H1 (cell line): Measurements from ENCODE around the gene MAPK8IP1. TPM values are rescaled to one million over a fixed set of nuclear protein-coding genes. Genes with fewer than 3 reads are reported as not detected.

Source experiments
- CTCF ChIA-PET: fragments of 300-600 bp; sonication (Branson Sonifier 250); formaldehyde crosslinking; loops from one replicate; lab custom pipeline; 2021; ENCODE audit not compliant: partially characterized antibody; lab: Charles Lee
- POLR2A ChIA-PET: fragments of 300-600 bp; sonication (Branson Sonifier 250); formaldehyde crosslinking; loops from one replicate; lab custom pipeline; 2021; ENCODE audit warnings: inconsistent platforms; ENCODE audit not compliant: partially characterized antibody; lab: Charles Lee
- DNase-seq, 2 experiments: peaks; one replicate each; pipeline versions ENCODE4 v3.0.0 to v3.0.0-alpha.2; 2010 to 2022; ENCODE audit warnings: low spot score in 2 of 2, low read depth in 1 of 2, mixed read lengths in 1 of 2
- FAIRE-seq: peaks from 2 replicates; lab custom pipeline; 2011; peaks lifted over from hg19 to GRCh38; lab: Jason Lieb, UNC
- H2AFZ ChIP-seq: 2 replicates; pipeline ENCODE4 v1.8.1; 2012; ENCODE audit warnings: low read length, inconsistent platforms
- H2AK5ac ChIP-seq: 2 replicates; pipeline ENCODE4 v1.6.1; 2013; ENCODE audit warnings: low read depth, low read length
- H2BK120ac ChIP-seq: replicated peaks from 2 replicates; pipeline ENCODE3; 2013; ENCODE audit warnings: low read depth, low read length, inconsistent platforms
- H2BK12ac ChIP-seq: 2 replicates; pipeline ENCODE4 v1.6.1; 2013; ENCODE audit warnings: low read depth, low read length
- H2BK15ac ChIP-seq: 2 replicates; pipeline ENCODE4 v1.6.1; 2013; ENCODE audit warnings: low read length
- H2BK20ac ChIP-seq: 2 replicates; pipeline ENCODE4 v1.6.1; 2013; ENCODE audit warnings: low read length
- H2BK5ac ChIP-seq: 2 replicates; pipeline ENCODE4 v1.6.1; 2013; ENCODE audit warnings: low read depth, low read length
- H3K14ac ChIP-seq: 2 replicates; pipeline ENCODE4 v1.6.1; 2013; ENCODE audit warnings: inconsistent platforms; ENCODE audit not compliant: insufficient read length
- H3K18ac ChIP-seq: 2 replicates; pipeline ENCODE4 v1.6.1; 2013; ENCODE audit warnings: low read length; ENCODE audit errors: extremely low read depth
- H3K23ac ChIP-seq: 2 replicates; pipeline ENCODE4 v1.6.1; 2013; ENCODE audit warnings: inconsistent platforms; ENCODE audit not compliant: insufficient read length
- H3K23me2 ChIP-seq: 2 replicates; pipeline ENCODE4 v1.6.1; 2013; ENCODE audit warnings: low read depth, low read length
- H3K27ac ChIP-seq: 2 replicates; pipeline ENCODE4 v1.6.1; 2011; ENCODE audit warnings: low read depth, low read length, inconsistent platforms
- H3K27me3 ChIP-seq, 4 experiments: replicated peaks in 1 of 4; 1 replicate in 1 of 4; 2 replicates in 3 of 4; pipeline versions ENCODE4 v1.6.1 to v1.8.1; 2011 to 2013; ENCODE audit warnings: low read length in 3 of 4, mild to moderate bottlenecking in 3 of 4, inconsistent platforms in 2 of 4, mixed read lengths in 2 of 4, moderate library complexity in 1 of 4; ENCODE audit not compliant: control insufficient read depth in 3 of 4, insufficient read depth in 3 of 4; ENCODE audit errors: extremely low read depth in 1 of 4
- H3K36me3 ChIP-seq, 4 experiments: 2 replicates each; pipeline versions ENCODE4 v1.6.1 to v1.8.1; 2011 to 2013; ENCODE audit warnings: mild to moderate bottlenecking in 4 of 4, low read length in 3 of 4, moderate library complexity in 2 of 4, control low read depth in 1 of 4, inconsistent platforms in 1 of 4; ENCODE audit not compliant: insufficient read depth in 4 of 4, control insufficient read depth in 2 of 4
- H3K4ac ChIP-seq: replicated peaks from 2 replicates; pipeline ENCODE3; 2013; ENCODE audit warnings: low read length, low read depth, mixed read lengths, inconsistent platforms; ENCODE audit not compliant: insufficient read length
- H3K4me1 ChIP-seq, 4 experiments: replicated peaks in 1 of 4; 1 replicate in 1 of 4; 2 replicates in 3 of 4; pipeline versions ENCODE4 v1.6.1 to v1.8.1; 2011 to 2013; ENCODE audit warnings: low read length in 3 of 4, inconsistent platforms in 2 of 4, mixed read lengths in 1 of 4; ENCODE audit not compliant: insufficient read depth in 4 of 4, control insufficient read depth in 3 of 4
- H3K4me2 ChIP-seq, 2 experiments: 2 replicates each; pipeline versions ENCODE4 v1.6.1 to v1.8.1; 2011 to 2013; ENCODE audit warnings: low read depth in 2 of 2, low read length in 2 of 2, control low read depth in 1 of 2, inconsistent platforms in 1 of 2, mild to moderate bottlenecking in 1 of 2; ENCODE audit not compliant: insufficient read depth in 1 of 2
- H3K4me3 ChIP-seq, 4 experiments: fragments of 200-600, 300-600 bp in 1 of 4; sonication (generic), shearing (Covaris generic), sonication (Bioruptor Twin) in 1 of 4; 2 replicates each; pipeline versions ENCODE4 v1.5.1 to v1.8.1; 2011 to 2016; ENCODE audit warnings: low read length in 4 of 4, low read depth in 3 of 4, control low read depth in 2 of 4, inconsistent platforms in 2 of 4, mild to moderate bottlenecking in 2 of 4, mixed read lengths in 1 of 4, moderate library complexity in 1 of 4; ENCODE audit not compliant: insufficient read depth in 2 of 4; ENCODE audit errors: extremely low read depth in 1 of 4
- H3K56ac ChIP-seq: replicated peaks from 2 replicates; pipeline ENCODE3; 2013; ENCODE audit warnings: low read depth, mild to moderate bottlenecking, mixed read lengths, low read length, inconsistent platforms; ENCODE audit not compliant: insufficient read length
- H3K79me1 ChIP-seq: 2 replicates; pipeline ENCODE4 v1.6.1; 2013; ENCODE audit warnings: low read depth, low read length, control low read depth
- H3K79me2 ChIP-seq, 2 experiments: 2 replicates each; pipeline versions ENCODE4 v1.6.1 to v1.8.1; 2012 to 2013; ENCODE audit warnings: low read length in 2 of 2, mild to moderate bottlenecking in 2 of 2, inconsistent platforms in 1 of 2; ENCODE audit not compliant: insufficient read depth in 2 of 2, control insufficient read depth in 1 of 2
- H3K9ac ChIP-seq, 4 experiments: replicated peaks in 1 of 4; 1 replicate in 1 of 4; 2 replicates in 3 of 4; pipeline versions ENCODE4 v1.6.1 to v1.8.1; 2011 to 2013; ENCODE audit warnings: low read depth in 3 of 4, low read length in 3 of 4, control low read depth in 2 of 4, mild to moderate bottlenecking in 2 of 4, moderate library complexity in 2 of 4, inconsistent platforms in 1 of 4; ENCODE audit errors: extremely low read depth in 1 of 4
- H3K9me3 ChIP-seq, 2 experiments: 2 replicates each; pipeline versions ENCODE4 v1.6.1 to v1.8.1; 2012 to 2013; ENCODE audit warnings: mild to moderate bottlenecking in 2 of 2, moderate library complexity in 2 of 2, control low read depth in 1 of 2, inconsistent platforms in 1 of 2, low read depth in 1 of 2, low read length in 1 of 2, mixed read lengths in 1 of 2; ENCODE audit not compliant: insufficient read depth in 2 of 2
- H4K20me1 ChIP-seq, 2 experiments: replicated peaks in 1 of 2; 2 replicates each; pipeline versions ENCODE3 to v1.8.1; 2011 to 2013; ENCODE audit warnings: inconsistent platforms in 2 of 2, low read length in 2 of 2, mild to moderate bottlenecking in 1 of 2; ENCODE audit not compliant: insufficient read depth in 2 of 2, control insufficient read depth in 1 of 2
- H4K5ac ChIP-seq: 2 replicates; pipeline ENCODE4 v1.6.1; 2013; ENCODE audit warnings: low read length, low read depth, mixed read lengths, inconsistent platforms; ENCODE audit not compliant: insufficient read length
- H4K8ac ChIP-seq: 2 replicates; pipeline ENCODE4 v1.8.0; 2013; ENCODE audit warnings: mild to moderate bottlenecking, moderate library complexity, low read length, inconsistent platforms; ENCODE audit not compliant: insufficient read depth; ENCODE audit errors: extremely low read depth
- H4K91ac ChIP-seq: replicated peaks from 2 replicates; pipeline ENCODE3; 2013; ENCODE audit warnings: low read length, mixed read lengths, inconsistent platforms; ENCODE audit not compliant: insufficient read length
- CEBPB ChIP-seq: IDR thresholded peaks from 2 replicates; pipeline ENCODE4 v1.6.1; 2012; ENCODE audit warnings: low read depth, low read length
- CHD1 ChIP-seq: IDR thresholded peaks from 2 replicates; pipeline ENCODE4 v1.6.1; 2012; ENCODE audit warnings: low read depth, low read length, improper control_type of control experiment
- CTBP2 ChIP-seq: IDR thresholded peaks from 2 replicates; pipeline ENCODE4 v1.7.0; 2011; ENCODE audit warnings: borderline replicate concordance, mild to moderate bottlenecking, moderate library complexity, mixed read lengths, low read length; ENCODE audit not compliant: insufficient read depth, insufficient read length
- GABPA ChIP-seq: IDR thresholded peaks from 2 replicates; pipeline ENCODE4 v1.6.1; 2011; ENCODE audit warnings: mild to moderate bottlenecking, low read length, moderate library complexity, borderline replicate concordance; ENCODE audit not compliant: insufficient read depth
- JUND ChIP-seq: IDR thresholded peaks from 2 replicates; pipeline ENCODE4 v1.6.1; 2011; ENCODE audit warnings: mild to moderate bottlenecking, improper control_type of control experiment, low read length
- NRF1 ChIP-seq: IDR thresholded peaks from 2 replicates; pipeline ENCODE4 v1.6.1; 2011; ENCODE audit warnings: mild to moderate bottlenecking, low read depth, low read length, improper control_type of control experiment
- POLR2A ChIP-seq, 2 experiments: IDR thresholded peaks; 1 replicate in 1 of 2; 2 replicates in 1 of 2; pipeline ENCODE4 v1.6.1; 2011; ENCODE audit warnings: low read depth in 2 of 2, low read length in 2 of 2, mild to moderate bottlenecking in 2 of 2; ENCODE audit errors: control extremely low read depth in 1 of 2
- RBBP5 ChIP-seq: IDR thresholded peaks from 2 replicates; pipeline ENCODE4 v1.7.1; 2012; ENCODE audit warnings: low read depth, mild to moderate bottlenecking, inconsistent platforms, low read length, moderate library complexity, borderline replicate concordance
- SP1 ChIP-seq: IDR thresholded peaks from 2 replicates; pipeline ENCODE4 v1.6.1; 2011; ENCODE audit warnings: low read depth, low read length
- USF2 ChIP-seq: IDR thresholded peaks from 2 replicates; pipeline ENCODE4 v1.6.1; 2011; ENCODE audit warnings: low read length, improper control_type of control experiment
- WGBS, 2 experiments: shearing (Covaris generic) in 1 of 2; methylation state at CpG; one replicate each; pipeline versions ENCODE4 v1.1.6 to v1.1.7; 2013 to 2015; ENCODE audit warnings: low lambda C conversion rate in 2 of 2, mixed read lengths in 2 of 2, inconsistent platforms in 1 of 2, low coverage in 1 of 2, missing lambda C conversion rate in 1 of 2; ENCODE audit not compliant: insufficient replicate concordance in 2 of 2, insufficient coverage in 1 of 2, insufficient read length in 1 of 2; ENCODE audit errors: extremely low coverage in 1 of 2, missing lambda C conversion rate in 1 of 2; 5-methylcytosine and 5-hydroxymethylcytosine counted together
- polyA plus RNA-seq, 7 experiments: library from polyadenylated mRNA; depleted of rRNA in 3 of 7; stranded (reverse) in 5 of 7; unstranded in 2 of 7; fragments of >200 nt in 5 of 7; fragments of 200-250 nt in 2 of 7; gene quantifications; 1 replicate in 5 of 7; 2 replicates in 1 of 7; 4 replicates in 1 of 7; pipeline versions ENCODE4 v1.2.1 to v1.2.3, GENCODE V29; 2011 to 2013; ENCODE audit warnings: missing spikeins in 2 of 7, mixed read lengths in 2 of 7
- total RNA-seq: library from RNA; stranded (reverse); fragmentation: NEBNext Ultra II Directional; extraction: Animal tissue kit (Norgen Biotek cat#: 25700); gene quantifications from 2 replicates; pipeline ENCODE4 v1.2.1, GENCODE V29; 2021

MAPK8IP1 gene
- total and polyA plus RNA-seq, 2 of the 8 experiments (the other 6 are each of a cell fraction or from before 2014, with no cell fraction given) = 32.4 to 40.1 TPM

- H4K91ac ChIP-seq = peak within 1 kb of the TSS; percentile 83
- H3K4me2 ChIP-seq = peak within 1 kb of the TSS; percentile 91 to 97
- peaks cover 0 to 6% of the 10 kb centered on the region in 2 experiments; a peak in 1 of 4 replicates for H3K79me2 ChIP-seq
- peaks cover 8% of the 10 kb centered on the region; the same call in 1 of the 2 replicates for H3K79me1 ChIP-seq
- DNase-seq = peak; percentile 88 to 93
- peak within 1 kb of the TSS; percentile 85 for H4K8ac ChIP-seq
- peak within 1 kb of the TSS; percentile 18; the same call in 1 of the 2 replicates for H2AFZ ChIP-seq
- H3K4me3 ChIP-seq = peak within 1 kb of the TSS; percentile 84 to 90 (median 88)
- POLR2A ChIA-PET = interaction anchor here (0.6 to 5.4 kb wide), 13 partner anchors 10 to 384 kb away, joined by 3 to 36 read pairs (median 4); partner anchors contain the start of genes FREY1 and PHF21A
- peaks cover 17% of the 10 kb centered on the region for H3K23me2 ChIP-seq
- CTCF ChIA-PET = interaction anchor here (1.3 to 4.7 kb wide), 7 partner anchors 19 to 321 kb away, joined by 3 to 33 read pairs (median 5); no protein-coding TSS in a partner anchor
- peak within 1 kb of the TSS; percentile 44 to 77 (median 46) for H3K9ac ChIP-seq
- WGBS, 2 experiments = 2% methylated on average over 45 of the region's 45 CpGs; no CpG with 5 or more reads in 1 of the 2 experiments
- peak within 1 kb of the TSS; percentile 97 for H3K4ac ChIP-seq
- peaks cover 3 to 21% (median 15%) of the 10 kb centered on the region in 4 experiments; a peak in 7 of 8 replicates for H3K36me3 ChIP-seq
- H3K23ac ChIP-seq = no peak within 1 kb of the TSS
- H2BK5ac ChIP-seq = peak within 1 kb of the TSS; percentile 81
- no peak within 1 kb of the TSS for H2BK120ac ChIP-seq
- H2BK12ac ChIP-seq = no peak within 1 kb of the TSS
- H3K4me1 ChIP-seq = peaks cover 12 to 28% (median 20%) of the 10 kb centered on the region in 4 experiments
- H2BK20ac ChIP-seq = no peak within 1 kb of the TSS
- peaks cover 0 to 9% (median 0%) of the 10 kb centered on the region in 4 experiments; a peak in 3 of 7 replicates for H3K27me3 ChIP-seq
- peak within 1 kb of the TSS; percentile 87 for H3K18ac ChIP-seq
- FAIRE-seq = peak; percentile 69
- peak within 1 kb of the TSS; percentile 64; the same call in 1 of the 2 replicates for H3K27ac ChIP-seq
- peak within 1 kb of the TSS; percentile 86 for H4K5ac ChIP-seq
- no peaks in the 10 kb centered on the region for H3K9me3 ChIP-seq
- H2AK5ac ChIP-seq = no peak within 1 kb of the TSS
- no peak within 1 kb of the TSS for H2BK15ac ChIP-seq
- H3K14ac ChIP-seq = no peak within 1 kb of the TSS
- H3K56ac ChIP-seq = no peak within 1 kb of the TSS
- H4K20me1 ChIP-seq = peaks cover 4 to 19% of the 10 kb centered on the region in 2 experiments
- TF ChIP-seq GABPA (peak; percentile 89; the same call in 1 of the 2 replicates), USF2 (no peak), CHD1 (no peak), JUND (0 out of 2 replicates have a peak, but pooled peaks have one; percentile 14), CTBP2 (no peak), POLR2A (IDR thresholded peaks at IDR 0.05; ENCODE audit: control extremely low read depth in 1 of 2, low read depth in 2 of 2, low read length in 2 of 2) (peak in 1 of 2 experiments; percentile 63; a peak in 2 of 3 replicates), NRF1 (peak; percentile 78), CEBPB (peak; percentile 98), RBBP5 (peak; percentile 16; the same call in 1 of the 2 replicates), SP1 (peak; percentile 62)
These were observed 32.3 kb downstream of the MAPK8IP1 start, which contains the start of gene PEX16 for GRCh38 chr11:45917623-45918330. Gene PEX16, minus strand, starts transcription at chr11:45917877. Its CDS starts 66 bp downstream, at chr11:45917811.
